HCT116 (cell line): ENCODE data around the gene ATOX1. TPM values are rescaled to one million over a fixed set of nuclear protein-coding genes. Genes with fewer than 3 reads are reported as not detected.
A peak's percentile ranks its signal among the peaks of the same experiment; 100 is the strongest.

Experiments
- ATAC-seq: fragments of 200-7000 bp; cut with Tn5 transposase; 2 replicates; pipeline ENCODE4 v1.9.1; 2020; ENCODE audit warnings: mild to moderate bottlenecking, moderate library complexity
- Bru-seq: library from RNA; stranded (reverse); fragments of 400-500 nt; gene quantifications from one replicate; lab custom pipeline; 2021; lab: Mats Ljungman, UMichigan
- BruChase-seq, 2 experiments: library from RNA; stranded (reverse); fragments of 400-500 nt; gene quantifications; one replicate each; lab custom pipeline; 2021; lab: Mats Ljungman, UMichigan
- BruUV-seq: library from RNA; stranded (reverse); fragments of 400-500 nt; replicated peaks from 2 replicates; lab custom pipeline; 2021; lab: Mats Ljungman, UMichigan
- CTCF ChIA-PET: fragments of 300-600 bp; sonication (Branson Sonifier 250); formaldehyde crosslinking; loops from one replicate; lab custom pipeline; 2021; ENCODE audit warnings: antibody characterized with exemption; lab: Charles Lee
- POLR2A ChIA-PET: fragments of 300-600, 350-600 bp; sonication (Branson Sonifier 250); formaldehyde crosslinking; loops from one replicate; lab custom pipeline; 2021; ENCODE audit warnings: antibody characterized with exemption; lab: Charles Lee
- RAD21 ChIA-PET, 2 experiments: fragments of 300-600 bp; sonication (Branson Sonifier 250); formaldehyde crosslinking; loops; one replicate each; lab custom pipeline; 2023; ENCODE audit warnings: low total read pairs in 2 of 2; ENCODE audit not compliant: uncharacterized antibody in 2 of 2, unreplicated experiment in 2 of 2, low non-redundant PET in 1 of 2; lab: Charles Lee
- DNase-seq: peaks from one replicate; pipeline ENCODE4 v3.0.0-alpha.2; 2010; ENCODE audit warnings: low read depth, low spot score
- H2AFZ ChIP-seq: fragments of 200-600 bp; shearing (Covaris generic), sonication (generic); 2 replicates; pipeline ENCODE4 v1.6.1; 2017; ENCODE audit warnings: low read depth, mixed run types, mixed read lengths, antibody characterized with exemption, low read length; ENCODE audit not compliant: poor library complexity, severe bottlenecking
- H3K27ac ChIP-seq: 2 replicates; pipeline ENCODE4 v1.5.1; 2012; ENCODE audit warnings: low read depth, low read length
- H3K27me3 ChIP-seq: fragments of 200-600 bp; sonication (generic); 2 replicates; pipeline ENCODE4 v1.6.1; 2016; ENCODE audit warnings: mixed run types, low read length, mixed read lengths; ENCODE audit not compliant: insufficient read depth
- H3K36me3 ChIP-seq, 2 experiments: fragments of 200-500 bp in 1 of 2; fragments of 200-600 bp in 1 of 2; sonication (Bioruptor generic) in 1 of 2; sonication (generic) in 1 of 2; 2 replicates each; pipeline versions ENCODE4 v1.5.1 to v1.6.1; 2014 to 2016; ENCODE audit warnings: low read length in 2 of 2, inconsistent platforms in 1 of 2, mixed read lengths in 1 of 2, mixed run types in 1 of 2; ENCODE audit not compliant: insufficient read depth in 2 of 2, control insufficient read depth in 1 of 2
- H3K4me1 ChIP-seq, 2 experiments: fragments of 200-600 bp in 1 of 2; sonication (generic) in 1 of 2; 2 replicates each; pipeline versions ENCODE4 v1.5.1 to v1.6.1; 2012 to 2017; ENCODE audit warnings: low read length in 2 of 2, inconsistent platforms in 1 of 2, mild to moderate bottlenecking in 1 of 2, mixed read lengths in 1 of 2, mixed run types in 1 of 2, moderate library complexity in 1 of 2; ENCODE audit not compliant: insufficient read depth in 2 of 2, control insufficient read depth in 1 of 2
- H3K4me2 ChIP-seq: fragments of 200-600 bp; sonication (generic); 2 replicates; pipeline ENCODE4 v1.6.1; 2017; ENCODE audit warnings: mixed run types, low read length, mixed read lengths
- H3K4me3 ChIP-seq, 2 experiments: fragments of 200-600 bp in 1 of 2; sonication (generic) in 1 of 2; replicated peaks in 1 of 2; 2 replicates each; pipeline ENCODE4 v1.5.1; 2011 to 2016; ENCODE audit warnings: low read length in 2 of 2, control low read depth in 1 of 2, low read depth in 1 of 2, mild to moderate bottlenecking in 1 of 2, mixed read lengths in 1 of 2, mixed run types in 1 of 2
- H3K79me2 ChIP-seq: fragments of 200-600 bp; sonication (generic); 2 replicates; pipeline ENCODE4 v1.6.1; 2017; ENCODE audit warnings: mild to moderate bottlenecking, mixed run types, low read length, moderate library complexity, mixed read lengths; ENCODE audit not compliant: insufficient read depth
- H3K9ac ChIP-seq: fragments of 200-600 bp; sonication (generic); 2 replicates; pipeline ENCODE4 v1.6.1; 2016; ENCODE audit warnings: low read length, mixed read lengths
- H3K9me2 ChIP-seq: fragments of 200-600 bp; sonication (generic), shearing (Covaris generic); 2 replicates; pipeline ENCODE4 v1.6.1; 2017; ENCODE audit warnings: mixed run types, mild to moderate bottlenecking, moderate library complexity; ENCODE audit not compliant: insufficient read depth
- H3K9me3 ChIP-seq, 2 experiments: fragments of 200-500 bp in 1 of 2; fragments of 200-600 bp in 1 of 2; sonication (Bioruptor generic) in 1 of 2; sonication (generic) in 1 of 2; 2 replicates each; pipeline ENCODE4 v1.6.1; 2014 to 2017; ENCODE audit warnings: low read length in 2 of 2, mixed read lengths in 2 of 2, inconsistent platforms in 1 of 2, low read depth in 1 of 2, mild to moderate bottlenecking in 1 of 2, mixed run types in 1 of 2, moderate library complexity in 1 of 2; ENCODE audit not compliant: control insufficient read depth in 1 of 2, insufficient read depth in 1 of 2
- H4K20me1 ChIP-seq: fragments of 200-600 bp; sonication (generic), shearing (Covaris generic); 2 replicates; pipeline ENCODE4 v1.6.1; 2017; ENCODE audit warnings: mixed run types, mild to moderate bottlenecking, moderate library complexity; ENCODE audit not compliant: insufficient read depth
- CBX3 ChIP-seq: IDR thresholded peaks from 2 replicates; pipeline ENCODE4 v1.6.1; 2012; ENCODE audit warnings: low read depth
- EGR1 ChIP-seq: IDR thresholded peaks from 2 replicates; pipeline ENCODE4 v1.6.1; 2012; ENCODE audit warnings: low read depth
- ELF1 ChIP-seq: IDR thresholded peaks from 2 replicates; pipeline ENCODE4 v1.6.1; 2012; ENCODE audit warnings: low read depth, borderline replicate concordance
- EZH2 ChIP-seq: fragments of 200-600 bp; sonication (generic); IDR thresholded peaks from 2 replicates; pipeline ENCODE4 v1.6.1; 2017; ENCODE audit warnings: antibody characterized with exemption, mixed run types
- FOSL1 ChIP-seq: IDR thresholded peaks from 2 replicates; pipeline ENCODE4 v1.6.1; 2012; ENCODE audit warnings: low read depth
- JUND ChIP-seq: IDR thresholded peaks from 2 replicates; pipeline ENCODE4 v1.6.1; 2012
- POLR2A ChIP-seq: IDR thresholded peaks from 2 replicates; pipeline ENCODE4 v1.7.0; 2011; ENCODE audit warnings: borderline replicate concordance; ENCODE audit not compliant: insufficient read depth, insufficient read length; ENCODE audit errors: extremely low read depth
- POLR2AphosphoS5 ChIP-seq: IDR thresholded peaks from 2 replicates; pipeline ENCODE4 v1.6.1; 2011; ENCODE audit warnings: mild to moderate bottlenecking, low read depth, low read length, moderate library complexity
- SIN3A ChIP-seq: IDR thresholded peaks from 2 replicates; pipeline ENCODE4 v1.6.1; 2012; ENCODE audit warnings: low read depth
- SP1 ChIP-seq: IDR thresholded peaks from 2 replicates; pipeline ENCODE4 v1.6.1; 2012; ENCODE audit warnings: low read depth
- YY1 ChIP-seq: IDR thresholded peaks from 2 replicates; pipeline ENCODE4 v1.6.1; 2011; ENCODE audit warnings: low read length, low read depth, moderate library complexity, mild to moderate bottlenecking; ENCODE audit not compliant: insufficient replicate concordance; ENCODE audit errors: extremely low read depth
- ZBTB33 ChIP-seq: IDR thresholded peaks from 2 replicates; pipeline ENCODE4 v1.6.1; 2011; ENCODE audit warnings: mild to moderate bottlenecking, low read length, moderate library complexity; ENCODE audit not compliant: insufficient replicate concordance; ENCODE audit errors: extremely low read depth
- ZFX ChIP-seq: fragments of 450-650 bp; IDR thresholded peaks from 2 replicates; pipeline ENCODE4 v1.6.1; 2017
- ZNF274 ChIP-seq: fragments of 200-500 bp; sonication (Bioruptor generic); IDR thresholded peaks from 2 replicates; pipeline ENCODE4 v1.6.1; 2014; ENCODE audit warnings: mild to moderate bottlenecking, low read depth, low read length, inconsistent platforms
- intact Hi-C: fragments of 100-400 bp; cut with micrococcal nuclease; formaldehyde crosslinking; loops from 2 replicates; pipeline ENCODE4 v1.10.0; 2022
- long read RNA-seq: library from polyadenylated mRNA; unstranded; transcript quantifications from one replicate; pipeline ENCODE4 v2.0.0, GENCODE V29; 2021; ENCODE audit not compliant: unreplicated experiment
- polyA plus RNA-seq: library from polyadenylated mRNA; unstranded; fragments of >200 nt; gene quantifications from 2 replicates; pipeline ENCODE4 v1.2.1, GENCODE V29; 2012; ENCODE audit warnings: missing spikeins
- total RNA-seq: library from RNA; stranded (reverse); gene quantifications from one replicate; pipeline ENCODE4 v1.2.1, GENCODE V29; 2021; ENCODE audit not compliant: unreplicated experiment
- TF ChIP-seq, protein P1 (sequence below): IDR thresholded peaks from 2 replicates; pipeline ENCODE4 v1.6.1; 2012; ENCODE audit warnings: low read depth
- TF ChIP-seq, protein P2 (sequence below): IDR thresholded peaks from 2 replicates; pipeline ENCODE4 v1.6.1; 2012
- TF ChIP-seq, protein P3 (sequence below): IDR thresholded peaks from 2 replicates; pipeline ENCODE4 v1.6.1; 2012

The ATOX1 gene
- total RNA-seq (66.2 TPM), Bru-seq, nascent RNA (percentile 63 among the genes with signal in this experiment), BruChase-seq, experiment 1, labeled RNA remaining after a 6-hour chase (percentile 56 among the genes with signal in this experiment), BruChase-seq, experiment 2, labeled RNA remaining after a 2-hour chase (percentile 67 among the genes with signal in this experiment)
- 58.0 and 77.2 TPM in 2 replicates for polyA plus RNA-seq
- long read RNA-seq, transcript ATOX1-201 (4 exons, 488 nt), result major isoform, 10 of 29 reads
- long read RNA-seq, partial matches to known transcripts, result 6 of 29 reads
- long read RNA-seq, other reads (novel, unspliced or antisense), result 9 of 29 reads

GRCh38 chr5:151758430-151759241 lies at the start of gene ATOX1:
ATOX1 (minus strand) TSS chr5:151758631; CDS start chr5:151758551, 80 bp downstream.
- no TSS peak for BruUV-seq
- POLR2A ChIA-PET, result interaction anchor here (4.5 kb wide), 1 partner anchor 13 kb away, joined by 27 read pairs; the partner anchor contains the start of gene G3BP1

More at GRCh38 chr5:151758430-151759241, at the start of gene ATOX1:
- Histone ChIP-seq H3K4me3 (peak within 1 kb of the TSS; percentile 93 to 98), H3K9me3 (no peaks in the 10 kb centered on the region), H3K4me1 (peaks cover 12 to 22% of the 10 kb centered on the region in 2 experiments), H3K9me2 (no peaks in the 10 kb centered on the region), H3K79me2 (peaks cover 36% of the 10 kb centered on the region), H4K20me1 (no peaks in the 10 kb centered on the region), H3K36me3 (no peaks in the 10 kb centered on the region), H3K27ac (peak within 1 kb of the TSS; percentile 38; the same call in 1 of the 2 replicates), H3K4me2 (peak within 1 kb of the TSS; percentile 97), H3K27me3 (no peaks in the 10 kb centered on the region), H3K9ac (peak within 1 kb of the TSS; percentile 94), H2AFZ (no peak within 1 kb of the TSS)
- RAD21 ChIA-PET, result no interaction called here
- intact Hi-C loops, result loop anchor here (1.0 kb wide), 1 partner anchor 13 kb away; the partner anchor contains the start of gene G3BP1
- TF ChIP-seq ZBTB33 (no peak), SIN3A (peak; percentile 75), SP1 (no peak), YY1 (peak; percentile 20), POLR2AphosphoS5 (peak; percentile 98), POLR2A (peak; percentile 68), EGR1 (peak; percentile 36; the same call in 1 of the 2 replicates), EZH2 (no peak), JUND (no peak), ELF1 (peak; percentile 53; the same call in 1 of the 2 replicates), FOSL1 (no peak), ZFX (peak; percentile 57), CBX3 (no peak), ZNF274 (no peak)
- TF ChIP-seq, protein P1, sequence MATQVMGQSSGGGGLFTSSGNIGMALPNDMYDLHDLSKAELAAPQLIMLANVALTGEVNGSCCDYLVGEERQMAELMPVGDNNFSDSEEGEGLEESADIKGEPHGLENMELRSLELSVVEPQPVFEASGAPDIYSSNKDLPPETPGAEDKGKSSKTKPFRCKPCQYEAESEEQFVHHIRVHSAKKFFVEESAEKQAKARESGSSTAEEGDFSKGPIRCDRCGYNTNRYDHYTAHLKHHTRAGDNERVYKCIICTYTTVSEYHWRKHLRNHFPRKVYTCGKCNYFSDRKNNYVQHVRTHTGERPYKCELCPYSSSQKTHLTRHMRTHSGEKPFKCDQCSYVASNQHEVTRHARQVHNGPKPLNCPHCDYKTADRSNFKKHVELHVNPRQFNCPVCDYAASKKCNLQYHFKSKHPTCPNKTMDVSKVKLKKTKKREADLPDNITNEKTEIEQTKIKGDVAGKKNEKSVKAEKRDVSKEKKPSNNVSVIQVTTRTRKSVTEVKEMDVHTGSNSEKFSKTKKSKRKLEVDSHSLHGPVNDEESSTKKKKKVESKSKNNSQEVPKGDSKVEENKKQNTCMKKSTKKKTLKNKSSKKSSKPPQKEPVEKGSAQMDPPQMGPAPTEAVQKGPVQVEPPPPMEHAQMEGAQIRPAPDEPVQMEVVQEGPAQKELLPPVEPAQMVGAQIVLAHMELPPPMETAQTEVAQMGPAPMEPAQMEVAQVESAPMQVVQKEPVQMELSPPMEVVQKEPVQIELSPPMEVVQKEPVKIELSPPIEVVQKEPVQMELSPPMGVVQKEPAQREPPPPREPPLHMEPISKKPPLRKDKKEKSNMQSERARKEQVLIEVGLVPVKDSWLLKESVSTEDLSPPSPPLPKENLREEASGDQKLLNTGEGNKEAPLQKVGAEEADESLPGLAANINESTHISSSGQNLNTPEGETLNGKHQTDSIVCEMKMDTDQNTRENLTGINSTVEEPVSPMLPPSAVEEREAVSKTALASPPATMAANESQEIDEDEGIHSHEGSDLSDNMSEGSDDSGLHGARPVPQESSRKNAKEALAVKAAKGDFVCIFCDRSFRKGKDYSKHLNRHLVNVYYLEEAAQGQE, result no peak
- TF ChIP-seq, protein P2, sequence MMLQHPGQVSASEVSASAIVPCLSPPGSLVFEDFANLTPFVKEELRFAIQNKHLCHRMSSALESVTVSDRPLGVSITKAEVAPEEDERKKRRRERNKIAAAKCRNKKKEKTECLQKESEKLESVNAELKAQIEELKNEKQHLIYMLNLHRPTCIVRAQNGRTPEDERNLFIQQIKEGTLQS, result no peak
- TF ChIP-seq, protein P3, sequence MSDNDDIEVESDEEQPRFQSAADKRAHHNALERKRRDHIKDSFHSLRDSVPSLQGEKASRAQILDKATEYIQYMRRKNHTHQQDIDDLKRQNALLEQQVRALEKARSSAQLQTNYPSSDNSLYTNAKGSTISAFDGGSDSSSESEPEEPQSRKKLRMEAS, result peak; percentile 61
- DNase-seq (peak; percentile 67), ATAC-seq (peak; percentile 99)
- CTCF ChIA-PET, result no interaction called here
